Activated CD4-positive, alpha-beta T cell treated with anti-CD3 and anti-CD28 coated beads, Interleukin-2, Interleukin-6, amounts not matched to agents 100 ng/mL and 50 ng/mL, durations not matched to agents 16 hours and 8 hours (primary cell): ENCODE measurements around the gene RPS6KA4.
"Not testable (repeated sequence)": the region's sequence is repeated elsewhere in the genome, so short reads cannot be mapped to it uniquely, and the experiment has no call there.

Source experiments
- DNase-seq: peaks from one replicate; pipeline ENCODE4 v3.0.0-alpha.2; 2020

Gene RPS6KA4

GRCh38 chr11:64391839-64392238 is 32.9 kb downstream of the RPS6KA4 start:
- DNase-seq, result no peak

- DNase-seq, result no peak
Observed at GRCh38 chr11:64395545-64396078, 36.6 kb downstream of the RPS6KA4 start.

- DNase-seq, result no peak
Observed at GRCh38 chr11:64396079-64396591, 37.2 kb downstream of the RPS6KA4 start.

GRCh38 chr11:64400102-64400501 is 41.1 kb downstream of the RPS6KA4 start:
- DNase-seq, result no peak

- DNase-seq, result no peak
Observed at GRCh38 chr11:64400667-64401066, 41.7 kb downstream of the RPS6KA4 start.

- no peak for DNase-seq
Observed at GRCh38 chr11:64401775-64402174, 42.8 kb downstream of the RPS6KA4 start.

GRCh38 chr11:64403106-64403505 is 44.1 kb downstream of the RPS6KA4 start:
- no peak for DNase-seq

- no peak for DNase-seq
Observed at GRCh38 chr11:64406221-64406946, 47.4 kb downstream of the RPS6KA4 start.

- DNase-seq, result no peak
Observed at GRCh38 chr11:64407221-64407620, 48.3 kb downstream of the RPS6KA4 start.

- DNase-seq, result no peak
Observed at GRCh38 chr11:64407630-64408029, 48.7 kb downstream of the RPS6KA4 start.

GRCh38 chr11:64409278-64409677 is 50.3 kb downstream of the RPS6KA4 start:
- no peak for DNase-seq

GRCh38 chr11:64409707-64410403 is 50.9 kb downstream of the RPS6KA4 start:
- no peak for DNase-seq

GRCh38 chr11:64410404-64410734 is 51.4 kb downstream of the RPS6KA4 start:
- no peak for DNase-seq

- DNase-seq, result no peak
Observed at GRCh38 chr11:64413417-64413816, 54.5 kb downstream of the RPS6KA4 start.

GRCh38 chr11:64415286-64415685 is 56.3 kb downstream of the RPS6KA4 start:
- no peak for DNase-seq

- no peak for DNase-seq
Observed at GRCh38 chr11:64415996-64416728, 57.2 kb downstream of the RPS6KA4 start.

- DNase-seq, result not testable (repeated sequence)
Observed at GRCh38 chr11:64418233-64418632, 59.3 kb downstream of the RPS6KA4 start.

GRCh38 chr11:64419257-64419790 is 60.4 kb downstream of the RPS6KA4 start:
- DNase-seq, result no peak

GRCh38 chr11:64419818-64420485 is 61.0 kb downstream of the RPS6KA4 start:
- no peak for DNase-seq
